Activated CD8-positive, alpha-beta memory T cell treated with anti-CD3 and anti-CD28 coated beads, Interleukin-2, amount 50 U/mL, for 48 hours (primary cell): ENCODE measurements around the gene SKA2.
"Not testable (repeated sequence)": the region's sequence is repeated elsewhere in the genome, so short reads cannot be mapped to it uniquely, and the experiment has no call there.

Source experiments
- DNase-seq: peaks from one replicate; pipeline ENCODE4 v3.0.0-alpha.2; 2020

Gene SKA2

GRCh38 chr17:59093702-59094231 lies 61.2 kb downstream of the SKA2 start:
- DNase-seq: no peak

GRCh38 chr17:59093145-59093701 lies 61.8 kb downstream of the SKA2 start:
- no peak for DNase-seq

GRCh38 chr17:59090593-59090992 lies 64.4 kb downstream of the SKA2 start:
- not testable (repeated sequence) for DNase-seq

- DNase-seq: no peak
Measured at GRCh38 chr17:59084154-59084553, 70.8 kb downstream of the SKA2 start.

- no peak for DNase-seq
Measured at GRCh38 chr17:59074494-59074893, 80.5 kb downstream of the SKA2 start.

- no peak for DNase-seq
Measured at GRCh38 chr17:59073972-59074371, 81.0 kb downstream of the SKA2 start.

- no peak for DNase-seq
Measured at GRCh38 chr17:59069856-59070255, 85.1 kb downstream of the SKA2 start.

- no peak for DNase-seq
Measured at GRCh38 chr17:59067756-59068155, 87.2 kb downstream of the SKA2 start.

- no peak for DNase-seq
Measured at GRCh38 chr17:59067340-59067739, 87.6 kb downstream of the SKA2 start.

- DNase-seq: no peak
Measured at GRCh38 chr17:59062509-59062908, 92.5 kb downstream of the SKA2 start.
